Measurements from ENCODE around the gene RHBDF2.

Gene RHBDF2

GRCh38 chr17:76500747-76501017, 541 bp downstream of the RHBDF2 start:
- no peak for DNase-seq

- DNase-seq: peak in 1 of 5 experiments; percentile 23
Observed at GRCh38 chr17:76500074-76500746, 1.0 kb downstream of the RHBDF2 start.

GRCh38 chr17:76499267-76499667, 2.0 kb downstream of the RHBDF2 start:
- no peak for DNase-seq

GRCh38 chr17:76498876-76499251, 2.4 kb downstream of the RHBDF2 start:
- peak in 1 of 5 experiments; percentile 51 for DNase-seq

GRCh38 chr17:76497979-76498875, 3.0 kb downstream of the RHBDF2 start:
- peak in 1 of 5 experiments; percentile 33 for DNase-seq

GRCh38 chr17:76497699-76497978, 3.6 kb downstream of the RHBDF2 start:
- DNase-seq: no peak

- no peak for DNase-seq
Observed at GRCh38 chr17:76496464-76496863, 4.8 kb downstream of the RHBDF2 start.

- no peak for DNase-seq
Observed at GRCh38 chr17:76495663-76496400, 5.4 kb downstream of the RHBDF2 start.

GRCh38 chr17:76493505-76494167, 7.6 kb downstream of the RHBDF2 start:
- peak in 2 of 5 experiments; percentile 22 to 79 for DNase-seq

GRCh38 chr17:76492989-76493501, 8.2 kb downstream of the RHBDF2 start:
- peak in 2 of 5 experiments; percentile 51 to 58 for DNase-seq

- peak in 1 of 5 experiments; percentile 16 for DNase-seq
Observed at GRCh38 chr17:76492123-76492988, 8.9 kb downstream of the RHBDF2 start.

- no peak for DNase-seq
Observed at GRCh38 chr17:76491271-76492122, 9.7 kb downstream of the RHBDF2 start.

- DNase-seq: no peak
Observed at GRCh38 chr17:76490112-76490710, 11.0 kb downstream of the RHBDF2 start.

GRCh38 chr17:76487451-76488192, 13.6 kb downstream of the RHBDF2 start:
- no peak for DNase-seq

GRCh38 chr17:76485569-76485968, 15.7 kb downstream of the RHBDF2 start:
- no peak for DNase-seq

- no peak for DNase-seq
Observed at GRCh38 chr17:76484228-76484725, 16.9 kb downstream of the RHBDF2 start.

GRCh38 chr17:76481071-76481655, 20.1 kb downstream of the RHBDF2 start:
- no peak for DNase-seq

GRCh38 chr17:76480632-76481031, 20.6 kb downstream of the RHBDF2 start:
- no peak for DNase-seq

- DNase-seq: no peak
Observed at GRCh38 chr17:76479515-76480060, 21.6 kb downstream of the RHBDF2 start.
